DMS114 treated with DMSO at 0.1 percent for 48 hours (cell line): Measurements from ENCODE around the gene MET.
"Not testable (repeated sequence)": the region's sequence is repeated elsewhere in the genome, so short reads cannot be mapped to it uniquely, and the experiment has no call there.

ENCODE experiments used
- DNase-seq: peaks from one replicate; lab custom pipeline; 2025; ENCODE audit not compliant: unreplicated experiment; lab: John Stamatoyannopoulos, UW

MET gene

GRCh38 chr7:116804471-116804870 lies 132.5 kb downstream of the MET start:
- no peak for DNase-seq

GRCh38 chr7:116805100-116805544 lies 133.1 kb downstream of the MET start:
- DNase-seq: no peak

GRCh38 chr7:116806046-116806944 lies 134.3 kb downstream of the MET start:
- no peak for DNase-seq

GRCh38 chr7:116807011-116807560 lies 135.1 kb downstream of the MET start:
- no peak for DNase-seq

GRCh38 chr7:116809636-116810266 lies 137.8 kb downstream of the MET start:
- peak; percentile 50 for DNase-seq

GRCh38 chr7:116810267-116811116 lies 138.5 kb downstream of the MET start:
- no peak for DNase-seq

GRCh38 chr7:116811768-116812167 lies 139.8 kb downstream of the MET start:
- DNase-seq: no peak

GRCh38 chr7:116812860-116813259 lies 140.9 kb downstream of the MET start:
- DNase-seq: no peak

GRCh38 chr7:116813371-116813770 lies 141.4 kb downstream of the MET start:
- DNase-seq: not testable (repeated sequence)

- no peak for DNase-seq
Observed at GRCh38 chr7:116815041-116815440, 143.0 kb downstream of the MET start.

GRCh38 chr7:116820149-116820548 lies 148.2 kb downstream of the MET start:
- no peak for DNase-seq

GRCh38 chr7:116821647-116822046 lies 149.7 kb downstream of the MET start:
- DNase-seq: not testable (repeated sequence)

- DNase-seq: no peak
Observed at GRCh38 chr7:116824449-116824848, 152.5 kb downstream of the MET start.

GRCh38 chr7:116828281-116828680 lies 156.3 kb downstream of the MET start:
- no peak for DNase-seq

- DNase-seq: no peak
Observed at GRCh38 chr7:116829041-116829440, 157.0 kb downstream of the MET start.

- no peak for DNase-seq
Observed at GRCh38 chr7:116829493-116829892, 157.5 kb downstream of the MET start.

GRCh38 chr7:116832692-116833091 lies 160.7 kb downstream of the MET start:
- DNase-seq: no peak

GRCh38 chr7:116834815-116835504 lies 163.0 kb downstream of the MET start:
- no peak for DNase-seq

- no peak for DNase-seq
Observed at GRCh38 chr7:116836048-116836447, 164.1 kb downstream of the MET start.

GRCh38 chr7:116836911-116837310 lies 164.9 kb downstream of the MET start:
- DNase-seq: no peak
